Esophagus squamous epithelium (tissue), 5 donors: ENCODE data around the gene CTSL. TPM values are rescaled to one million over a fixed set of nuclear protein-coding genes. Genes with fewer than 3 reads are reported as not detected.

ENCODE experiments used
- DNase-seq: peaks from one replicate; lab custom pipeline; 2025; lab: John Stamatoyannopoulos, UW
- H3K27ac ChIP-seq, 4 donors: fragments of 200-600 bp; sonication (generic); one replicate each; pipeline ENCODE4 v1.5.1; 2016 to 2019; ENCODE audit warnings: mild to moderate bottlenecking in 1 of 4
- H3K27me3 ChIP-seq, 4 donors: fragments of 200-600 bp; sonication (generic); 1 replicate in 3 of 4; 2 replicates in 1 of 4; pipeline versions ENCODE4 v1.5.1 to v1.6.0; 2017 to 2021; ENCODE audit warnings: antibody characterized with exemption in 1 of 4
- H3K36me3 ChIP-seq, 3 donors: fragments of 200-600 bp; sonication (generic); one replicate each; pipeline ENCODE4 v1.5.1; 2016 to 2019
- H3K4me1 ChIP-seq, 3 donors: fragments of 200-600 bp; sonication (generic); one replicate each; pipeline ENCODE4 v1.5.1; 2017 to 2019
- H3K4me3 ChIP-seq, 4 donors: fragments of 200-600 bp; sonication (generic); 1 replicate in 3 of 4; 2 replicates in 1 of 4; pipeline ENCODE4 v1.5.1; 2016 to 2019; ENCODE audit warnings: mild to moderate bottlenecking in 2 of 4, moderate library complexity in 1 of 4
- H3K9me3 ChIP-seq, 3 donors: fragments of 200-600 bp; sonication (generic); one replicate each; pipeline ENCODE4 v1.5.1; 2016 to 2019
- CTCF ChIP-seq, 6 experiments: fragments of 450-650 bp in 4 of 6; fragments of 200-600 bp in 2 of 6; sonication (generic) in 2 of 6; IDR thresholded peaks; one replicate each; pipeline ENCODE4 v1.5.1; 2016 to 2019; ENCODE audit warnings: antibody characterized with exemption in 6 of 6, mild to moderate bottlenecking in 4 of 6, moderate library complexity in 4 of 6
- POLR2A ChIP-seq, 4 donors: fragments of 450-650 bp; IDR thresholded peaks; one replicate each; pipeline ENCODE4 v1.6.1; 2017; ENCODE audit warnings: antibody characterized with exemption in 4 of 4, mild to moderate bottlenecking in 4 of 4, moderate library complexity in 3 of 4
- WGBS, 2 donors: methylation state at CpG; one replicate each; pipeline ENCODE4 v1.1.5; 2018; 5-methylcytosine and 5-hydroxymethylcytosine counted together
- intact Hi-C: fragments of 100-400 bp; cut with DNase I; formaldehyde crosslinking; loops from one replicate; pipeline ENCODE4 v1.15.0; 2022
- total RNA-seq, 4 donors: library from RNA; depleted of rRNA; stranded (reverse); fragments of >200 nt; gene quantifications; one replicate each; pipeline ENCODE4 v1.1.0, GENCODE V29; 2016
- donor health status: DM: yes; HTN: yes; CAD: no.

Gene CTSL
- total RNA-seq, 4 donors from 2014 or later = 7.6 to 64.2 (median 42.4) TPM

- no peak overlapping the region for H3K27ac ChIP-seq
- TF ChIP-seq POLR2A (IDR thresholded peaks at IDR 0.05) (no peak), CTCF (IDR thresholded peaks at IDR 0.05) (no peak)
- no peak for DNase-seq
- intact Hi-C loops = no loop called here
- H3K4me3 ChIP-seq = no peak overlapping the region
- peaks cover 0 to 22% (median 0%) of the 10 kb centered on the region in 3 donors for H3K36me3 ChIP-seq
- no peaks in the 10 kb centered on the region for H3K4me1 ChIP-seq
- H3K9me3 ChIP-seq = no peaks in the 10 kb centered on the region
- peaks cover 0 to 6% (median 0%) of the 10 kb centered on the region in 4 donors for H3K27me3 ChIP-seq
- 36 to 43% methylated on average over 2 of the region's 2 CpGs for WGBS, 2 donors
Measured at GRCh38 chr9:87734106-87734505, 8.2 kb downstream of the CTSL start.

- intact Hi-C loops = no loop called here
- Histone ChIP-seq H3K27ac (no peak overlapping the region), H3K27me3 (peaks cover 0 to 6% (median 0%) of the 10 kb centered on the region in 4 donors), H3K4me1 (no peaks in the 10 kb centered on the region), H3K4me3 (no peak overlapping the region), H3K36me3 (no peaks in the 10 kb centered on the region), H3K9me3 (peaks cover 0 to 13% (median 11%) of the 10 kb centered on the region in 3 donors)
- 71 to 79% methylated on average over 3 of the region's 3 CpGs for WGBS, 2 donors
- TF ChIP-seq CTCF (IDR thresholded peaks at IDR 0.05) (no peak), POLR2A (IDR thresholded peaks at IDR 0.05) (no peak)
- DNase-seq = no peak
Measured at GRCh38 chr9:87739546-87739945, 13.6 kb downstream of the CTSL start.

GRCh38 chr9:87740209-87740608 lies 14.3 kb downstream of the CTSL start:
- H3K27ac ChIP-seq = no peak overlapping the region
- DNase-seq = no peak
- peaks cover 0 to 13% (median 11%) of the 10 kb centered on the region in 3 donors for H3K9me3 ChIP-seq
- H3K4me1 ChIP-seq = no peaks in the 10 kb centered on the region
- H3K36me3 ChIP-seq = no peaks in the 10 kb centered on the region
- peaks cover 0 to 2% (median 0%) of the 10 kb centered on the region in 4 donors for H3K27me3 ChIP-seq
- H3K4me3 ChIP-seq = no peak overlapping the region
- WGBS, 2 donors = 65 to 79% methylated on average over 3 of the region's 3 CpGs
- intact Hi-C loops = no loop called here
- TF ChIP-seq CTCF (IDR thresholded peaks at IDR 0.05) (no peak), POLR2A (IDR thresholded peaks at IDR 0.05) (no peak)

- Histone ChIP-seq H3K4me3 (no peak overlapping the region), H3K27me3 (no peaks in the 10 kb centered on the region), H3K9me3 (peaks cover 0 to 13% (median 11%) of the 10 kb centered on the region in 3 donors), H3K27ac (no peak overlapping the region), H3K4me1 (no peaks in the 10 kb centered on the region), H3K36me3 (no peaks in the 10 kb centered on the region)
- DNase-seq = no peak
- TF ChIP-seq CTCF (IDR thresholded peaks at IDR 0.05) (no peak), POLR2A (IDR thresholded peaks at IDR 0.05) (no peak)
- intact Hi-C loops = no loop called here
- 37 to 52% methylated on average over 4 of the region's 4 CpGs for WGBS, 2 donors
Measured at GRCh38 chr9:87741326-87741725, 15.4 kb downstream of the CTSL start.

- H3K27me3 ChIP-seq = no peaks in the 10 kb centered on the region
- TF ChIP-seq POLR2A (IDR thresholded peaks at IDR 0.05) (no peak), CTCF (IDR thresholded peaks at IDR 0.05) (no peak)
- intact Hi-C loops = no loop called here
- no peak overlapping the region for H3K27ac ChIP-seq
- 19 to 24% methylated on average over 5 of the region's 5 CpGs for WGBS, 2 donors
- DNase-seq = no peak
- no peaks in the 10 kb centered on the region for H3K36me3 ChIP-seq
- H3K4me3 ChIP-seq = no peak overlapping the region
- peaks cover 0 to 13% (median 11%) of the 10 kb centered on the region in 3 donors for H3K9me3 ChIP-seq
- no peaks in the 10 kb centered on the region for H3K4me1 ChIP-seq
Measured at GRCh38 chr9:87741891-87742290, 16.0 kb downstream of the CTSL start.
